HEK293 (cell line): ENCODE results near the gene CENPN.

ENCODE experiments used
- BCL11A ChIP-seq: fragments of 450-650 bp; formaldehyde crosslinking; IDR thresholded peaks from 2 replicates; pipeline ENCODE4 v1.5.1; 2016; ENCODE audit warnings: low read depth, missing biosample characterization, missing genetic modification characterization
- YY2 ChIP-seq: fragments of 450-650 bp; formaldehyde crosslinking; IDR thresholded peaks from 2 replicates; pipeline ENCODE4 v1.5.1; 2016; ENCODE audit warnings: missing biosample characterization, missing genetic modification characterization
- ZFHX2 ChIP-seq: fragments of 450-650 bp; formaldehyde crosslinking; conservative IDR thresholded peaks from 2 replicates; pipeline ENCODE4 v1.5.1; 2016; ENCODE audit warnings: missing biosample characterization, missing genetic modification characterization
- ZNF121 ChIP-seq: fragments of 450-650 bp; formaldehyde crosslinking; IDR thresholded peaks from 2 replicates; pipeline ENCODE4 v1.5.1; 2016; ENCODE audit warnings: missing biosample characterization, missing genetic modification characterization
- ZNF174 ChIP-seq: fragments of 450-650 bp; formaldehyde crosslinking; IDR thresholded peaks from 2 replicates; pipeline ENCODE4 v1.5.0; 2017; ENCODE audit warnings: missing biosample characterization, mild to moderate bottlenecking, missing genetic modification characterization
- ZNF19 ChIP-seq: fragments of 450-650 bp; formaldehyde crosslinking; IDR thresholded peaks from 2 replicates; pipeline ENCODE4; 2016; ENCODE audit warnings: missing biosample characterization, missing genetic modification characterization, low read depth
- ZNF223 ChIP-seq: fragments of 450-650 bp; formaldehyde crosslinking; IDR thresholded peaks from 2 replicates; pipeline ENCODE4 v1.5.1; 2016; ENCODE audit warnings: missing biosample characterization, missing genetic modification characterization
- ZNF274 ChIP-seq, 2 experiments: fragments of 200-500 bp in 1 of 2; fragments of 450-650 bp in 1 of 2; sonication (Bioruptor generic) in 1 of 2; formaldehyde crosslinking in 1 of 2; IDR thresholded peaks; 2 replicates each; pipeline versions ENCODE4 v1.5.1 to v1.6.1; 2014 to 2016; ENCODE audit warnings: borderline replicate concordance in 1 of 2, inconsistent platforms in 1 of 2, low read length in 1 of 2, missing biosample characterization in 1 of 2, missing genetic modification characterization in 1 of 2
- ZNF302 ChIP-seq: fragments of 450-650 bp; formaldehyde crosslinking; IDR thresholded peaks from 2 replicates; pipeline ENCODE4 v1.5.1; 2016; ENCODE audit warnings: missing biosample characterization, missing genetic modification characterization, low read depth
- TF ChIP-seq, protein P1 (sequence below): fragments of 450-650 bp; formaldehyde crosslinking; IDR thresholded peaks from 2 replicates; pipeline ENCODE4 v1.5.1; 2016; ENCODE audit warnings: missing biosample characterization, missing genetic modification characterization
- TF ChIP-seq, protein P2 (sequence below): fragments of 450-650 bp; formaldehyde crosslinking; IDR thresholded peaks from 2 replicates; pipeline ENCODE4 v1.5.1; 2016; ENCODE audit warnings: missing biosample characterization, missing genetic modification characterization
- TF ChIP-seq, protein P3 (sequence below): fragments of 450-650 bp; formaldehyde crosslinking; optimal IDR thresholded peaks from 2 replicates; pipeline ENCODE3; 2016; ENCODE audit warnings: missing biosample characterization, mild to moderate bottlenecking, missing genetic modification characterization
- TF ChIP-seq, protein P4 (sequence below): fragments of 450-650 bp; formaldehyde crosslinking; conservative IDR thresholded peaks from 2 replicates; pipeline ENCODE4 v1.5.1; 2016; ENCODE audit warnings: low read depth, missing biosample characterization, missing genetic modification characterization

DNA sequence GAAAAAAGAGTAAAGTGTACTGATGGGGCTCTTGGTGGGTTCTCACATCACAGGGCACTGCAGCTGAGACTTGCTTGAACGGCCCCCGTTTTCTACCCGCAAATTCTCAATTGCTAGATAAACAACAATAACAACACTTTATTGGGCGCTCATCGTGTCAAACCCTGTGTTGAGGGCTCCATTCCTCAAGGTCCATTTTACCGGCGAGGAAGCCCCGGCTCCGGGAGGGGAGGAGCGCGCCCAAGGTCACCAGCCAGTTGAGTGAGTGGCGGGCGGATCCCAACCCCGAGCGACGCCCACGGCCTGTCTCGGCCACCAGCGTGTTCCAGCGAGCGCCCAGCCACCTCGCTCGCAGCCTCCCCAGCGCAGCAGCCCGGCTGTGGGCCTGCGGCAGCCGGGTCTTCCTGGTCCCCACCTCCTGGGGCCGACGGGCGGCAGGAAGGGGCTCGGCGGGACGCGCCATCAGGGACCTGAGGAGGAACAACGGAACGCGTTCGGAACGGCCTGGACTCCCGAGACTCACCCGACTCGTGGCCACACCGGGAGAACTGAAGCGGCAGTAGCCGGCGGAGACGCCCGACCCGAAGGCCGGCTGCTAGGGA, 702 bp upstream of the CENPN start:
- TF ChIP-seq, protein P1, sequence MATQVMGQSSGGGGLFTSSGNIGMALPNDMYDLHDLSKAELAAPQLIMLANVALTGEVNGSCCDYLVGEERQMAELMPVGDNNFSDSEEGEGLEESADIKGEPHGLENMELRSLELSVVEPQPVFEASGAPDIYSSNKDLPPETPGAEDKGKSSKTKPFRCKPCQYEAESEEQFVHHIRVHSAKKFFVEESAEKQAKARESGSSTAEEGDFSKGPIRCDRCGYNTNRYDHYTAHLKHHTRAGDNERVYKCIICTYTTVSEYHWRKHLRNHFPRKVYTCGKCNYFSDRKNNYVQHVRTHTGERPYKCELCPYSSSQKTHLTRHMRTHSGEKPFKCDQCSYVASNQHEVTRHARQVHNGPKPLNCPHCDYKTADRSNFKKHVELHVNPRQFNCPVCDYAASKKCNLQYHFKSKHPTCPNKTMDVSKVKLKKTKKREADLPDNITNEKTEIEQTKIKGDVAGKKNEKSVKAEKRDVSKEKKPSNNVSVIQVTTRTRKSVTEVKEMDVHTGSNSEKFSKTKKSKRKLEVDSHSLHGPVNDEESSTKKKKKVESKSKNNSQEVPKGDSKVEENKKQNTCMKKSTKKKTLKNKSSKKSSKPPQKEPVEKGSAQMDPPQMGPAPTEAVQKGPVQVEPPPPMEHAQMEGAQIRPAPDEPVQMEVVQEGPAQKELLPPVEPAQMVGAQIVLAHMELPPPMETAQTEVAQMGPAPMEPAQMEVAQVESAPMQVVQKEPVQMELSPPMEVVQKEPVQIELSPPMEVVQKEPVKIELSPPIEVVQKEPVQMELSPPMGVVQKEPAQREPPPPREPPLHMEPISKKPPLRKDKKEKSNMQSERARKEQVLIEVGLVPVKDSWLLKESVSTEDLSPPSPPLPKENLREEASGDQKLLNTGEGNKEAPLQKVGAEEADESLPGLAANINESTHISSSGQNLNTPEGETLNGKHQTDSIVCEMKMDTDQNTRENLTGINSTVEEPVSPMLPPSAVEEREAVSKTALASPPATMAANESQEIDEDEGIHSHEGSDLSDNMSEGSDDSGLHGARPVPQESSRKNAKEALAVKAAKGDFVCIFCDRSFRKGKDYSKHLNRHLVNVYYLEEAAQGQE (tag by site-specific recombination): no peak
- TF ChIP-seq ZNF223 (no peak), ZNF121 (tag by site-specific recombination) (0 out of 2 replicates have a peak, but pooled peaks have one; percentile 26), ZFHX2 (no peak), ZNF302 (tag by site-specific recombination) (no peak), YY2 (tag by site-specific recombination) (no peak), ZNF274 (IDR thresholded peaks at IDR 0.05; ENCODE audit: low read length) (no peak), ZNF274 (tag by site-specific recombination; IDR thresholded peaks at IDR 0.05; ENCODE audit: borderline replicate concordance) (no peak), BCL11A (tag by site-specific recombination) (no peak), ZNF174 (tag by site-specific recombination) (no peak), ZNF19 (tag by site-specific recombination) (no peak)
- TF ChIP-seq, protein P2, sequence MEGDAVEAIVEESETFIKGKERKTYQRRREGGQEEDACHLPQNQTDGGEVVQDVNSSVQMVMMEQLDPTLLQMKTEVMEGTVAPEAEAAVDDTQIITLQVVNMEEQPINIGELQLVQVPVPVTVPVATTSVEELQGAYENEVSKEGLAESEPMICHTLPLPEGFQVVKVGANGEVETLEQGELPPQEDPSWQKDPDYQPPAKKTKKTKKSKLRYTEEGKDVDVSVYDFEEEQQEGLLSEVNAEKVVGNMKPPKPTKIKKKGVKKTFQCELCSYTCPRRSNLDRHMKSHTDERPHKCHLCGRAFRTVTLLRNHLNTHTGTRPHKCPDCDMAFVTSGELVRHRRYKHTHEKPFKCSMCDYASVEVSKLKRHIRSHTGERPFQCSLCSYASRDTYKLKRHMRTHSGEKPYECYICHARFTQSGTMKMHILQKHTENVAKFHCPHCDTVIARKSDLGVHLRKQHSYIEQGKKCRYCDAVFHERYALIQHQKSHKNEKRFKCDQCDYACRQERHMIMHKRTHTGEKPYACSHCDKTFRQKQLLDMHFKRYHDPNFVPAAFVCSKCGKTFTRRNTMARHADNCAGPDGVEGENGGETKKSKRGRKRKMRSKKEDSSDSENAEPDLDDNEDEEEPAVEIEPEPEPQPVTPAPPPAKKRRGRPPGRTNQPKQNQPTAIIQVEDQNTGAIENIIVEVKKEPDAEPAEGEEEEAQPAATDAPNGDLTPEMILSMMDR: no peak
- TF ChIP-seq, protein P3, sequence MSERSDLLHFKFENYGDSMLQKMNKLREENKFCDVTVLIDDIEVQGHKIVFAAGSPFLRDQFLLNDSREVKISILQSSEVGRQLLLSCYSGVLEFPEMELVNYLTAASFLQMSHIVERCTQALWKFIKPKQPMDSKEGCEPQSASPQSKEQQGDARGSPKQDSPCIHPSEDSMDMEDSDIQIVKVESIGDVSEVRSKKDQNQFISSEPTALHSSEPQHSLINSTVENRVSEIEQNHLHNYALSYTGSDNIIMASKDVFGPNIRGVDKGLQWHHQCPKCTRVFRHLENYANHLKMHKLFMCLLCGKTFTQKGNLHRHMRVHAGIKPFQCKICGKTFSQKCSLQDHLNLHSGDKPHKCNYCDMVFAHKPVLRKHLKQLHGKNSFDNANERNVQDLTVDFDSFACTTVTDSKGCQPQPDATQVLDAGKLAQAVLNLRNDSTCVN (tag by site-specific recombination): no peak
- TF ChIP-seq, protein P4, sequence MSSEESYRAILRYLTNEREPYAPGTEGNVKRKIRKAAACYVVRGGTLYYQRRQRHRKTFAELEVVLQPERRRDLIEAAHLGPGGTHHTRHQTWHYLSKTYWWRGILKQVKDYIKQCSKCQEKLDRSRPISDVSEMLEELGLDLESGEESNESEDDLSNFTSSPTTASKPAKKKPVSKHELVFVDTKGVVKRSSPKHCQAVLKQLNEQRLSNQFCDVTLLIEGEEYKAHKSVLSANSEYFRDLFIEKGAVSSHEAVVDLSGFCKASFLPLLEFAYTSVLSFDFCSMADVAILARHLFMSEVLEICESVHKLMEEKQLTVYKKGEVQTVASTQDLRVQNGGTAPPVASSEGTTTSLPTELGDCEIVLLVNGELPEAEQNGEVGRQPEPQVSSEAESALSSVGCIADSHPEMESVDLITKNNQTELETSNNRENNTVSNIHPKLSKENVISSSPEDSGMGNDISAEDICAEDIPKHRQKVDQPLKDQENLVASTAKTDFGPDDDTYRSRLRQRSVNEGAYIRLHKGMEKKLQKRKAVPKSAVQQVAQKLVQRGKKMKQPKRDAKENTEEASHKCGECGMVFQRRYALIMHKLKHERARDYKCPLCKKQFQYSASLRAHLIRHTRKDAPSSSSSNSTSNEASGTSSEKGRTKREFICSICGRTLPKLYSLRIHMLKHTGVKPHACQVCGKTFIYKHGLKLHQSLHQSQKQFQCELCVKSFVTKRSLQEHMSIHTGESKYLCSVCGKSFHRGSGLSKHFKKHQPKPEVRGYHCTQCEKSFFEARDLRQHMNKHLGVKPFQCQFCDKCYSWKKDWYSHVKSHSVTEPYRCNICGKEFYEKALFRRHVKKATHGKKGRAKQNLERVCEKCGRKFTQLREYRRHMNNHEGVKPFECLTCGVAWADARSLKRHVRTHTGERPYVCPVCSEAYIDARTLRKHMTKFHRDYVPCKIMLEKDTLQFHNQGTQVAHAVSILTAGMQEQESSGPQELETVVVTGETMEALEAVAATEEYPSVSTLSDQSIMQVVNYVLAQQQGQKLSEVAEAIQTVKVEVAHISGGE: peak; percentile 45; the same call in 1 of the 2 replicates
